MM.1S (cell line): ENCODE measurements around the gene RAP2B.
"Not testable (repeated sequence)": the region's sequence is repeated elsewhere in the genome, so short reads cannot be mapped to it uniquely, and the experiment has no call there.

Source experiments
- DNase-seq: peaks from one replicate; pipeline ENCODE4 v3.0.0-alpha.2; 2015
- H2AFZ ChIP-seq: fragments of 300-600 bp; sonication (generic); 2 replicates; pipeline ENCODE4 v1.6.0; 2016; ENCODE audit warnings: antibody characterized with exemption, low read length
- H3F3A ChIP-seq: fragments of 300-600 bp; sonication (generic); 2 replicates; pipeline ENCODE4 v1.6.1; 2016; ENCODE audit warnings: mild to moderate bottlenecking, antibody characterized with exemption, low read length, moderate library complexity, mixed read lengths; ENCODE audit not compliant: insufficient read depth
- H3K27ac ChIP-seq: fragments of 300-600 bp; sonication (generic); 2 replicates; pipeline ENCODE4 v1.5.1; 2016; ENCODE audit warnings: mild to moderate bottlenecking, low read length
- H3K27me3 ChIP-seq: fragments of 300-600 bp; sonication (generic); replicated peaks from 2 replicates; pipeline ENCODE4 v1.6.0; 2016; ENCODE audit warnings: low read length; ENCODE audit not compliant: insufficient read depth
- H3K36me3 ChIP-seq: fragments of 300-600 bp; sonication (generic); replicated peaks from 2 replicates; pipeline ENCODE4 v1.6.1; 2016; ENCODE audit warnings: mild to moderate bottlenecking, low read length, mixed read lengths; ENCODE audit not compliant: insufficient read depth
- H3K4me1 ChIP-seq: fragments of 300-600 bp; sonication (generic); 2 replicates; pipeline ENCODE4 v1.6.1; 2016; ENCODE audit warnings: low read length, mixed read lengths
- H3K4me2 ChIP-seq: fragments of 300-600 bp; sonication (generic); 2 replicates; pipeline ENCODE4 v1.6.0; 2016; ENCODE audit warnings: low read depth, low read length
- H3K4me3 ChIP-seq: fragments of 300-600 bp; sonication (generic); 2 replicates; pipeline ENCODE4 v1.5.1; 2016; ENCODE audit warnings: low read length, mixed read lengths
- H3K79me2 ChIP-seq: fragments of 300-600 bp; sonication (generic); 2 replicates; pipeline ENCODE4 v1.6.1; 2016; ENCODE audit warnings: mixed run types, low read length, mixed read lengths
- H3K9ac ChIP-seq: fragments of 300-600 bp; sonication (generic); 2 replicates; pipeline ENCODE4 v1.6.1; 2016; ENCODE audit warnings: low read length, mixed read lengths
- H3K9me2 ChIP-seq: fragments of 300-600 bp; sonication (generic); replicated peaks from 2 replicates; pipeline ENCODE4 v1.6.1; 2016; ENCODE audit warnings: mild to moderate bottlenecking, low read length, mixed read lengths; ENCODE audit not compliant: insufficient read depth
- H3K9me3 ChIP-seq: fragments of 300-600 bp; sonication (generic); replicated peaks from 2 replicates; pipeline ENCODE4 v1.6.1; 2016; ENCODE audit warnings: mild to moderate bottlenecking, low read length, mixed read lengths; ENCODE audit not compliant: insufficient read depth
- H4K20me1 ChIP-seq: fragments of 300-600 bp; sonication (generic); 2 replicates; pipeline ENCODE4 v1.6.1; 2016; ENCODE audit warnings: mild to moderate bottlenecking, low read length, moderate library complexity, mixed read lengths; ENCODE audit not compliant: insufficient read depth
- EZH2 ChIP-seq: fragments of 300-600 bp; sonication (generic); optimal IDR thresholded peaks from 2 replicates; pipeline ENCODE3; 2017; ENCODE audit warnings: low read depth, mild to moderate bottlenecking, antibody characterized with exemption, low read length, mixed read lengths
- EZH2phosphoT487 ChIP-seq: fragments of 300-600 bp; sonication (generic); IDR thresholded peaks from 2 replicates; pipeline ENCODE4 v1.6.1; 2018; ENCODE audit warnings: antibody characterized with exemption, low read length
- TF ChIP-seq, protein P1 (sequence below): fragments of 300-600 bp; sonication (generic); IDR thresholded peaks from 2 replicates; pipeline ENCODE4 v1.5.1; 2016; ENCODE audit warnings: antibody characterized with exemption, low read length, mixed read lengths

The RAP2B gene

DNA sequence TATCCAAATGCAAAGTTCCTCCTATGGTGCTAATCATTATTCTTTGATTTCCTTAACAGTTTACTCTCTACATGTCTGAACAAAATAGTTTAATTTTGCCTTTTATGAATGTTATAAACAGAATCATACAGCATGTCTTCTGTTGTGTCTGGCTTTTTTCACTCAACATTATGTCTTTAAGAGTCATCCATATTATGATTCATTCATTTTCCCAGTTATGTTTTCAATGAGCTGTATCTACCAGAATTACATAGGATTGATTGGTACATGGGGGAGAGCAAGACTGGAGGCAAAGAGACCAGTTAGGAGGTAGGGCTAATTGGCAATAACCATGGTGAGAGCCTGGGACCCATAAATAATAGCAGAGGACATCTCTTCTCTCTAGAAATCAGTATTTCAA is 16.6 kb upstream of the RAP2B start:
- no peaks in the 10 kb centered on the region for H3K9me3 ChIP-seq
- no peak overlapping the region for H3K9ac ChIP-seq
- no peak overlapping the region for H3K4me2 ChIP-seq
- no peak for DNase-seq
- H3K27me3 ChIP-seq, result no peaks in the 10 kb centered on the region
- H3K4me3 ChIP-seq, result no peak overlapping the region
- H3K9me2 ChIP-seq, result no peaks in the 10 kb centered on the region
- no peaks in the 10 kb centered on the region for H4K20me1 ChIP-seq
- peaks cover 5% of the 10 kb centered on the region; the same call in 1 of the 2 replicates for H3K4me1 ChIP-seq
- H3K27ac ChIP-seq, result no peak overlapping the region
- no peaks in the 10 kb centered on the region for H3K36me3 ChIP-seq
- TF ChIP-seq EZH2phosphoT487, result no peak
- TF ChIP-seq, protein P1, sequence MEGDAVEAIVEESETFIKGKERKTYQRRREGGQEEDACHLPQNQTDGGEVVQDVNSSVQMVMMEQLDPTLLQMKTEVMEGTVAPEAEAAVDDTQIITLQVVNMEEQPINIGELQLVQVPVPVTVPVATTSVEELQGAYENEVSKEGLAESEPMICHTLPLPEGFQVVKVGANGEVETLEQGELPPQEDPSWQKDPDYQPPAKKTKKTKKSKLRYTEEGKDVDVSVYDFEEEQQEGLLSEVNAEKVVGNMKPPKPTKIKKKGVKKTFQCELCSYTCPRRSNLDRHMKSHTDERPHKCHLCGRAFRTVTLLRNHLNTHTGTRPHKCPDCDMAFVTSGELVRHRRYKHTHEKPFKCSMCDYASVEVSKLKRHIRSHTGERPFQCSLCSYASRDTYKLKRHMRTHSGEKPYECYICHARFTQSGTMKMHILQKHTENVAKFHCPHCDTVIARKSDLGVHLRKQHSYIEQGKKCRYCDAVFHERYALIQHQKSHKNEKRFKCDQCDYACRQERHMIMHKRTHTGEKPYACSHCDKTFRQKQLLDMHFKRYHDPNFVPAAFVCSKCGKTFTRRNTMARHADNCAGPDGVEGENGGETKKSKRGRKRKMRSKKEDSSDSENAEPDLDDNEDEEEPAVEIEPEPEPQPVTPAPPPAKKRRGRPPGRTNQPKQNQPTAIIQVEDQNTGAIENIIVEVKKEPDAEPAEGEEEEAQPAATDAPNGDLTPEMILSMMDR, result no peak
- no peak for TF ChIP-seq EZH2
- H3K79me2 ChIP-seq, result no peaks in the 10 kb centered on the region
- H2AFZ ChIP-seq, result no peak overlapping the region
- H3F3A ChIP-seq, result no peaks in the 10 kb centered on the region

DNA sequence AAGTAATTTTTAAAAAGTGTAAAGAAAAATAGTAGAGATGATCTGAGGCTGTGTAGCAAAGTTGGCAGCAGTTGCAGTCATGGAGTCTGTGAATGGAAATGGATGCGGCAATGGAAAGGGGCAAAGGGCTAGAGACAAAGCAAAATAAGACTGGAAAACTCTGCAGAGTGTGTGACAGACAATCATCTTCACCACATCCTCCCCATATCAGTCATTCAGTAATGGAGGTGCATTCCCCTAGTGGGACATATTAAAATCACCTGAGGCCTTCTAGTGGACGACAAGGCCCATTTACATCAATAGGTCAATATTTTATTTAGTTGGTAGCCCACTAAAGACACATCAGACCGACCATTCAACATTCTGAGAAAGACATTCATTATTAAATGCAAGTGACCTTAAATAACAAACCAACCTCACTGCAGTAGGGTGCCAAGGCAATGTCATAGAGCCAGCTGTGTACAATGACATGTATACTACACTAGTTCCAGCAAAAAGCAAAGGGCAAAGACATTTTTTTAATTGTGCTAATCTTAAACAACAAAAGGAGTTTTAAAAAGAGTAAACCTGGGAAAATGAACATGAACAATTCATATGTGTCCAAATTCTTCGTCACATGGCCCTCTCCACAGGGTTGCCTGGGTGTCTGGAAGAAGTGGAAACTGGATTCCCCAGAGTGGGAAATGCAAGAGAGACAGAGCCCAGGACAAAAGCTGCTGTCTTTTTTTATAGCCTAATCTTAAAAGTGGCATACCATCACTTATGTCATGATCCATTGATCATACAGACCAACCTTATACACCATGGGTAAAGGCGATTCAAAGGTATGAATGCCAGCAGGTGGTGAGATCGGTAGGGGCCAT is 15.6 kb upstream of the RAP2B start:
- no peak overlapping the region for H3K27ac ChIP-seq

GRCh38 chr3:153150991-153151390 is 11.0 kb upstream of the RAP2B start:
- no peak overlapping the region for H3K4me3 ChIP-seq
- no peak overlapping the region for H3K4me2 ChIP-seq
- no peaks in the 10 kb centered on the region for H3K36me3 ChIP-seq
- TF ChIP-seq EZH2, result no peak
- no peak for TF ChIP-seq EZH2phosphoT487
- TF ChIP-seq, protein P1, result no peak
- H3K27ac ChIP-seq, result no peak overlapping the region
- no peaks in the 10 kb centered on the region for H4K20me1 ChIP-seq
- DNase-seq, result no peak
- no peaks in the 10 kb centered on the region for H3K27me3 ChIP-seq
- H3K4me1 ChIP-seq, result no peaks in the 10 kb centered on the region
- H3K79me2 ChIP-seq, result no peaks in the 10 kb centered on the region
- no peaks in the 10 kb centered on the region for H3K9me2 ChIP-seq
- H3F3A ChIP-seq, result no peaks in the 10 kb centered on the region
- H3K9ac ChIP-seq, result no peak overlapping the region
- H2AFZ ChIP-seq, result no peak overlapping the region
- no peaks in the 10 kb centered on the region for H3K9me3 ChIP-seq

More for the DNA sequence above, 15.6 kb upstream of the RAP2B start:
- Histone ChIP-seq H3F3A (no peaks in the 10 kb centered on the region), H3K9me2 (no peaks in the 10 kb centered on the region), H3K9me3 (no peaks in the 10 kb centered on the region), H2AFZ (no peak overlapping the region), H3K4me1 (peaks cover 5% of the 10 kb centered on the region; the same call in 1 of the 2 replicates), H3K36me3 (no peaks in the 10 kb centered on the region), H3K9ac (no peak overlapping the region), H3K4me3 (no peak overlapping the region), H3K4me2 (no peak overlapping the region), H3K79me2 (no peaks in the 10 kb centered on the region), H4K20me1 (no peaks in the 10 kb centered on the region), H3K27me3 (no peaks in the 10 kb centered on the region)
- TF ChIP-seq, protein P1, result no peak
- no peak for TF ChIP-seq EZH2
- TF ChIP-seq EZH2phosphoT487, result no peak
- no peak for DNase-seq

DNA sequence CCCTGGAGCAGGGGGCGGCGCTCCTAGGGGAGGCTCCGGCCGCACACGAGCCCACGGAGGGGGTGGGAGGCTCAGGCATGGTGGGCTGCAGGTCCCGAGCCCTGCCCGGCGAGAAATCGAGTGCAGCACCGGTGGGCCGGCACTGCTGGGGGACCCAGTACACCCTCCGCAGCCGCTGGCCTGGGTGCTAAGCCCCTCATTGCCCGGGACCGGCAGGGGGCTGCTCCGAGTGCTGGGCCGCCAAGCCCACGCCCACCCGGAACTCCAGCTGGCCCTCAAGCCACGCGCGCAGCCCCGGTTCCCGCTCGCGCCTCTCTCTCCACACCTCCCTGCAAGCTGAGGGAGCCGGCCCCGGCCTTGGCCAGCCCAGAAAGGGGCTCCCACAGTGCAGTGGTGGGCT is 6.2 kb upstream of the RAP2B start:
- H2AFZ ChIP-seq, H3K9ac ChIP-seq, H3K4me1 ChIP-seq, H3K79me2 ChIP-seq, H3K4me3 ChIP-seq, H4K20me1 ChIP-seq, H3F3A ChIP-seq, DNase-seq, H3K27ac ChIP-seq, H3K9me3 ChIP-seq, H3K4me2 ChIP-seq, H3K9me2 ChIP-seq, H3K36me3 ChIP-seq, H3K27me3 ChIP-seq: not testable (repeated sequence)
